WTC11 (cell line): ENCODE results near the gene FIZ1. TPM values are rescaled to one million over a fixed set of nuclear protein-coding genes. Genes with fewer than 3 reads are reported as not detected.

Experiments used
- ATAC-seq: fragments of 200-7000 bp; cut with Tn5 transposase; 2 replicates; pipeline ENCODE4 v1.10.0; 2021; ENCODE audit warnings: mild to moderate bottlenecking, moderate library complexity
- CTCF ChIA-PET: fragments of 300-600 bp; sonication (Branson Sonifier 250); formaldehyde crosslinking; loops from one replicate; lab custom pipeline; 2021; ENCODE audit warnings: antibody characterized with exemption; lab: Charles Lee
- POLR2A ChIA-PET: fragments of 350-600 bp; sonication (Branson Sonifier 250); formaldehyde crosslinking; loops from one replicate; lab custom pipeline; 2021; ENCODE audit warnings: antibody characterized with exemption; lab: Charles Lee
- DNase-seq: peaks from one replicate; pipeline ENCODE4 v3.0.0; 2021; ENCODE audit warnings: low spot score
- H3K27ac Mint-ChIP-seq: 2 replicates; pipeline ENCODE4 v1.8.0; 2021; ENCODE audit warnings: mixed read lengths
- H3K27me3 Mint-ChIP-seq: 2 replicates; pipeline ENCODE4 v1.8.0; 2021; ENCODE audit warnings: low read depth, mild to moderate bottlenecking, moderate library complexity, mixed read lengths
- H3K36me3 Mint-ChIP-seq: 2 replicates; pipeline ENCODE4 v1.8.0; 2021; ENCODE audit warnings: mixed read lengths
- H3K4me1 Mint-ChIP-seq: 2 replicates; pipeline ENCODE4 v1.8.0; 2022; ENCODE audit warnings: mixed read lengths
- H3K4me3 Mint-ChIP-seq: 2 replicates; pipeline ENCODE4 v1.8.0; 2021; ENCODE audit warnings: mild to moderate bottlenecking, moderate library complexity, mixed read lengths
- H3K9me3 Mint-ChIP-seq: 2 replicates; pipeline ENCODE4 v1.8.0; 2021; ENCODE audit warnings: mixed read lengths
- ATF2 ChIP-seq: sonication (generic); formaldehyde crosslinking; IDR thresholded peaks from 2 replicates; pipeline ENCODE4 v1.8.1; 2022; ENCODE audit warnings: low read depth, missing genetic modification reagents, borderline replicate concordance
- ATF6 ChIP-seq: sonication (generic); formaldehyde crosslinking; IDR thresholded peaks from 2 replicates; pipeline ENCODE4 v1.8.1; 2023; ENCODE audit warnings: mild to moderate bottlenecking, missing genetic modification reagents
- GRHL2 ChIP-seq: fragments of 250-450 bp; sonication (Bioruptor Pico); IDR thresholded peaks from 2 replicates; pipeline ENCODE4 v1.8.0; 2022; ENCODE audit warnings: mild to moderate bottlenecking, moderate library complexity; ENCODE audit not compliant: insufficient replicate concordance, severe bottlenecking
- MLX ChIP-seq: sonication (generic); formaldehyde crosslinking; IDR thresholded peaks from 2 replicates; pipeline ENCODE4 v1.8.1; 2023; ENCODE audit warnings: mild to moderate bottlenecking, missing genetic modification reagents, moderate library complexity
- RORB ChIP-seq: fragments of 250-450 bp; sonication (Bioruptor Pico); IDR thresholded peaks from 2 replicates; pipeline ENCODE4 v1.9.0; 2021; ENCODE audit warnings: mild to moderate bottlenecking
- ZNF232 ChIP-seq: sonication (generic); formaldehyde crosslinking; IDR thresholded peaks from 2 replicates; pipeline ENCODE4 v1.8.0; 2022; ENCODE audit warnings: mild to moderate bottlenecking, missing genetic modification reagents
- total RNA-seq: library from RNA; stranded (reverse); gene quantifications from 3 replicates; pipeline ENCODE4 v1.2.3, GENCODE V29; 2021

The FIZ1 gene
- total RNA-seq, 1 experiment from 2014 or later = 20.1 TPM

- no peak for TF ChIP-seq GRHL2
- no peak for TF ChIP-seq RORB
- TF ChIP-seq ZNF232 = no peak
- no peak for TF ChIP-seq MLX (CRISPR knock-in tag)
- TF ChIP-seq ATF6 (CRISPR knock-in tag) = no peak
- TF ChIP-seq ATF2 (CRISPR knock-in tag) = no peak
- Mint-ChIP-seq H3K27ac (no peak overlapping the region), H3K36me3 (no peaks in the 10 kb centered on the region), H3K4me1 (peaks cover 23% of the 10 kb centered on the region), H3K27me3 (peaks cover 7% of the 10 kb centered on the region), H3K9me3 (peaks cover 14% of the 10 kb centered on the region), H3K4me3 (no peak overlapping the region)
- ChIA-PET POLR2A (no interaction called here), CTCF (no interaction called here)
- DNase-seq = no peak
- no peak for ATAC-seq
Measured at GRCh38 chr19:55542292-55542855, 56.9 kb downstream of the FIZ1 start.

Other genes with a start within 250 kb of the FIZ1 start
- 4.1 to 8.0 TPM (median 4.3 TPM) in 3 replicates for gene COX6B2, start 244.8 kb downstream of the FIZ1 start, total RNA-seq
- 0.07 to 0.09 TPM in 2 of 3 replicates, not detected in the other for gene GARIN5B, start 236.3 kb downstream of the FIZ1 start, total RNA-seq
- 1.2 to 1.8 TPM (median 1.6 TPM) in 3 replicates for gene IL11, start 229.1 kb downstream of the FIZ1 start, total RNA-seq
- 0.33 to 2.6 TPM (median 0.82 TPM) in 3 replicates for gene TMEM190, start 222.7 kb downstream of the FIZ1 start, total RNA-seq
- gene TMEM238, start 215.2 kb downstream of the FIZ1 start, total RNA-seq = 5.8 to 8.3 TPM (median 6.5 TPM) in 3 replicates
- gene RPL28, start 213.6 kb downstream of the FIZ1 start, total RNA-seq = 2,505 to 2,895 TPM (median 2,837 TPM) in 3 replicates
- 442 to 516 TPM (median 467 TPM) in 3 replicates for gene UBE2S, start 191.7 kb downstream of the FIZ1 start, total RNA-seq
- 0.79 to 0.94 TPM (median 0.87 TPM) in 3 replicates for gene SHISA7, start 156.2 kb downstream of the FIZ1 start, total RNA-seq
- gene ISOC2, start 137.9 kb downstream of the FIZ1 start, total RNA-seq = 96.3 to 96.6 TPM (median 96.4 TPM) in 3 replicates
- gene C19orf85, start 134.8 kb downstream of the FIZ1 start, total RNA-seq = 2.1 to 2.5 TPM (median 2.2 TPM) in 3 replicates
- gene ZNF628, start 122.9 kb downstream of the FIZ1 start, total RNA-seq = 14.0 to 23.6 TPM (median 17.8 TPM) in 3 replicates
- gene NAT14, start 114.3 kb downstream of the FIZ1 start, total RNA-seq = 71.9 to 87.7 TPM (median 74.8 TPM) in 3 replicates
- gene SSC5D, start 111.1 kb downstream of the FIZ1 start, total RNA-seq = 1.8 to 2.9 TPM (median 2.5 TPM) in 3 replicates
- gene SBK2, start 62.4 kb downstream of the FIZ1 start, total RNA-seq = 5.2 to 6.4 TPM (median 5.8 TPM) in 3 replicates
- 0.90 to 1.3 TPM (median 1.1 TPM) in 3 replicates for gene SBK3, start 54.0 kb downstream of the FIZ1 start, total RNA-seq
- 29.7 to 30.4 TPM (median 30.0 TPM) in 3 replicates for gene ZNF579, start 18.7 kb downstream of the FIZ1 start, total RNA-seq
- gene ZNF524, start 771 bp upstream of the FIZ1 start, total RNA-seq = 5.5 to 6.3 TPM (median 5.5 TPM) in 3 replicates
- gene ZNF865, start 6.1 kb upstream of the FIZ1 start, total RNA-seq = 18.5 to 21.7 TPM (median 19.0 TPM) in 3 replicates
- 9.9 to 12.1 TPM (median 11.4 TPM) in 3 replicates for gene ZNF784, start 25.0 kb upstream of the FIZ1 start, total RNA-seq
- 31.3 to 33.5 TPM (median 32.0 TPM) in 3 replicates for gene ZNF580, start 41.5 kb upstream of the FIZ1 start, total RNA-seq
- 94.6 to 100 TPM (median 99.5 TPM) in 3 replicates for gene ZNF581, start 44.1 kb upstream of the FIZ1 start, total RNA-seq
- 21.1 to 24.8 TPM (median 24.8 TPM) in 3 replicates for gene CCDC106, start 48.7 kb upstream of the FIZ1 start, total RNA-seq
- 249 to 302 TPM (median 249 TPM) in 3 replicates for gene U2AF2, start 55.5 kb upstream of the FIZ1 start, total RNA-seq
- 227 to 234 TPM (median 227 TPM) in 3 replicates for gene EPN1, start 75.7 kb upstream of the FIZ1 start, total RNA-seq
- not detected in 3 replicates for gene NLRP9, start 138.9 kb upstream of the FIZ1 start, total RNA-seq
- gene RFPL4A, start 159.6 kb upstream of the FIZ1 start, total RNA-seq = not detected in 3 replicates
- gene RFPL4AL1, start 169.6 kb upstream of the FIZ1 start, total RNA-seq = not detected in 3 replicates
- not detected in 3 replicates for gene NLRP11, start 232.5 kb upstream of the FIZ1 start, total RNA-seq
- not detected in 3 replicates for gene NLRP4, start 237.0 kb upstream of the FIZ1 start, total RNA-seq